ENCODE measurements around the gene SLC47A2. TPM values are rescaled to one million over a fixed set of nuclear protein-coding genes. Genes with fewer than 3 reads are reported as not detected.
A peak's percentile ranks its signal among the peaks of the same experiment; 100 is the strongest.
"Not testable (repeated sequence)": the region's sequence is repeated elsewhere in the genome, so short reads cannot be mapped to it uniquely, and the experiment has no call there.

Gene SLC47A2, protein sequence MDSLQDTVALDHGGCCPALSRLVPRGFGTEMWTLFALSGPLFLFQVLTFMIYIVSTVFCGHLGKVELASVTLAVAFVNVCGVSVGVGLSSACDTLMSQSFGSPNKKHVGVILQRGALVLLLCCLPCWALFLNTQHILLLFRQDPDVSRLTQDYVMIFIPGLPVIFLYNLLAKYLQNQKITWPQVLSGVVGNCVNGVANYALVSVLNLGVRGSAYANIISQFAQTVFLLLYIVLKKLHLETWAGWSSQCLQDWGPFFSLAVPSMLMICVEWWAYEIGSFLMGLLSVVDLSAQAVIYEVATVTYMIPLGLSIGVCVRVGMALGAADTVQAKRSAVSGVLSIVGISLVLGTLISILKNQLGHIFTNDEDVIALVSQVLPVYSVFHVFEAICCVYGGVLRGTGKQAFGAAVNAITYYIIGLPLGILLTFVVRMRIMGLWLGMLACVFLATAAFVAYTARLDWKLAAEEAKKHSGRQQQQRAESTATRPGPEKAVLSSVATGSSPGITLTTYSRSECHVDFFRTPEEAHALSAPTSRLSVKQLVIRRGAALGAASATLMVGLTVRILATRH
- polyA plus RNA-seq (ENCODE audit: low read depth in 6 of 6): not detected

DNA sequence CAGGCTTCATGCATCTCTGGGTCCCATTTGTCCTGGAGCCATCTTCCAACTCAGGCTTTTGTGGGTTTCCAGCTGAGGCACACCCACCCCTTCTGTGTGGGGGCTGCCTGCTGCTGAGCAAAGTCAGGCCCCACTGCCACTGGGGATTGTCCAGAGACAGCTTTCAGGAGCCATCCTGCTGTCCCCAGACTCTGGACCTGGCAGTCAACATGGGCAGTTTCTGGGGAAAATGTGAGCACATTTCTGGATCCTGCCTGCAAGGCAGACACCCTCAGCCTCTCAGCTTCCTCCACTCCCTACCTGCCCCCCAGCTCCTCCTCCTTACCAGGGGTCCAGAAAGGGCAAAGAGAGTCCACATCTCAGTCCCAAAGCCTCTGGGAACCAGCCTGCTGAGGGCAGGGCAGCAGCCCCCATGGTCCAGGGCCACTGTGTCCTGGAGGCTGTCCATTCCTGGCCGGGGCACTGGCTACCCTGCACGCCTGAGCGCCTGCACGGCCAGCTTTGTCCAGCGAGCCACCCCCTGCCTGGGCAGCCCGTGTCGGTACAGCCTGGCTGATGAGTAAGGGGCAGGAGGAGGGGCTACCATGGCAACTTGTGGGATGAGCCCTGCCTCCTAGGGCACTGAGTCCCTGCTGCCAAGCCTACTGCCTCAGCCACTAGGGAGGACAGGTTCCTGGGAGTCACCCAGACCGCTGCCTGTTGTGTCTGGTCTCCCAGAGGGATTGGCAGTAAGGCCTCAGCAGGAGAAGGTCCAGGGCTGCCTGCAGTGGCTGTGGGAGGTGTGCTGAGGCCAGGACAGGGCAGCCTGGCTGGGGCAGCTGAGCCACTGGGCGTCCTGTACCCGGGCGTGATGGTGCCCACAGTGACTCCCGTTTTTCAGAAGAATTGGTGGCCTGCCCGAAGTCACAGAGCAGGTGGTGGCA lies at the start of gene SLC47A2:
Gene SLC47A2, minus strand, starts transcription at position 477 of the 923 bp plus-strand sequence. Its CDS starts 29 bp downstream, at position 448.
- peaks cover 0 to 17% (median 13%) of the 10 kb centered on the region in 3 donors for H3K27me3 Mint-ChIP-seq
- peaks cover 0 to 3% (median 0%) of the 10 kb centered on the region in 3 donors for H3K4me1 Mint-ChIP-seq
- H3K27ac Mint-ChIP-seq: no peak within 1 kb of the TSS
- ATAC-seq (ENCODE audit: low read depth in 2 of 2) (no peak), DNase-seq (no peak)
- no peak within 1 kb of the TSS for H3K4me3 Mint-ChIP-seq
- H3K9me3 Mint-ChIP-seq: no peaks in the 10 kb centered on the region
- no peaks in the 10 kb centered on the region for H3K36me3 Mint-ChIP-seq

DNA sequence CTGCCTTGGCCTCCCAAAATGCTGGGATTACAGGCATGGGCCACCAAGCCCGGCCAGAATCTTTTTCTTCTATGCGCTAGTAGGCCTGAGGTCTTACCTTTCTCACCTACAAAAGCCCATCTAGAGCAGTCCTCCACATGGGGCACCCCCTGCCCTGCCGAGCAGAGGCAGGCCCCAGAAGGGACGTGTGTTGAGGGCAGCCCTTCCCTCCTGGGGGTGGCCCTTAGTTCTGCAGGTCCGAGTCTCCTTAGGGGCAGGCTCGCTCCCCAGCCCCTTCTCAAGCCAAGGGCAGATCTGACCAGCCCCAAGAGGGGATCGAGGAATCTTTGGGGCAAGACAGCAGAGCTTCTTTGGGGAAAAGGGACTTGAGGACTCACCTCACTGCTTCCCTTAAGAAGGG lies 49.6 kb upstream of the SLC47A2 start:
- Mint-ChIP-seq H3K4me1 (peaks cover 0 to 5% (median 3%) of the 10 kb centered on the region in 3 donors), H3K4me3 (no peak overlapping the region), H3K9me3 (no peaks in the 10 kb centered on the region), H3K27ac (no peak overlapping the region), H3K36me3 (no peaks in the 10 kb centered on the region), H3K27me3 (peaks cover 11 to 44% (median 20%) of the 10 kb centered on the region in 3 donors)
- no peak for ATAC-seq (ENCODE audit: low read depth in 2 of 2)
- no peak for DNase-seq

DNA sequence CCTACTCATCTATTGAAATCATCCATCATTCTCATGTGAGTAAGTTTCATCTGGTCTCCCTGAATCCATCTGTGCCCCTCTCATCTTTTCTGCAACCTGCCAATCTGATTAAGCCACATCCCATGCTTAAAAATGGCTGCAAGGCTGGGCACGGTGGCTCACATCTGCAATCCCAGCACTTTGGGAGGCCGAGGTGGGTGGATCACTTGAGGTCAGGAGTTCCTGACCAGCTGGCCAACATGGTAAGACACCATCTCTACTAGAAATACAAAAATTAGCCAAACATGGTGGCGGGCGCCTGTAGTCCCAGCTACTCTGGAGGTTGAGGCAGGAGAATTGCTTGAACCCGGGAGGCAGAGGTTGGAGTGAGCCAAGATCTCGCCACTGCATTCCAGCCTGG lies 47.6 kb upstream of the SLC47A2 start:
- not testable (repeated sequence) for ATAC-seq (ENCODE audit: low read depth in 2 of 2); H3K27ac Mint-ChIP-seq; H3K36me3 Mint-ChIP-seq; H3K9me3 Mint-ChIP-seq; DNase-seq; H3K4me3 Mint-ChIP-seq; H3K4me1 Mint-ChIP-seq
- H3K27me3 Mint-ChIP-seq: peaks cover 11 to 59% (median 32%) of the 10 kb centered on the region in 3 donors

DNA sequence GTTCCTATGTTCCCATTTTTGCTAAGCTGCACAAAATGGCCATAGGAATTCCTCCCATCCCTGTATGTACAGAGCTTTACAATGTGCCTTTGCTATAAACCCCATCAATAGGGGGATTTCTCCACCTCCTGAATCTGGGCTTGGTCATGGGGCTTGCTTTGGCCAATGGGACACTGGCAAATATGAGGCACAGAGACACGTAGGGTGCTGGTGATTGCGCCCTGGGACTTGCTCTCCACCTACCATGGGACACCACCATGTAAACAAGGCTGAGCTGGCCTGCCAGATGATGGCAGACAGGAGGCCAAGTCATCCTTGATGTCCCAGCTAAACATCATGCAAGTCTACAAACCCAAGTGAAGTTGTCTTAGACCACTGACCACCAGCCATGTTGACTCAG lies 47.0 kb upstream of the SLC47A2 start:
- Mint-ChIP-seq H3K27ac (no peak overlapping the region), H3K36me3 (no peaks in the 10 kb centered on the region), H3K4me1 (peaks cover 0 to 7% (median 7%) of the 10 kb centered on the region in 3 donors), H3K9me3 (no peaks in the 10 kb centered on the region), H3K4me3 (no peak overlapping the region), H3K27me3 (peaks cover 11 to 62% (median 32%) of the 10 kb centered on the region in 3 donors)
- no peak for ATAC-seq (ENCODE audit: low read depth in 2 of 2)
- no peak for DNase-seq

DNA sequence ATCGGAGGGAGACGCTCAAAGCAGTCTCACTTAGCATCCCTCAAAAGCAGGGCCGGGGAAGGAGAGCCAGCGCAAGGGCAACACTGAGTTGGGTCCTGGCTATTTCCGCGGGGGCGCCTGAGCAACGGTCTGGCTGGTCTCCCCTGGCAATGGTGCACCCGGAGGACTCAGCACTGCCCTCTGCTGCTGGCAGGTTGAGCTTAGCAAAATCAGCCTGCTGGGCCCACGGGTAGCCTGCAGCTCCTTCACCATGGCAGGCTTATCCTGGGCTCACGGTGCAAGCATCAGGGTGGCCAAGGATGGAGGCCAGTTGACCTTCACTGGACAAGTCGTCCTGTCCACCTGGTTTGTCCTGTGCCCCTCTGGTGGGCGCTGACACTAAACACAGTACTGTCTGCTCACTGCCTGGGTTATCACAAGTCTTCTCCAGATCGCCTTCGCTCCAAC lies 46.2 kb upstream of the SLC47A2 start:
- no peaks in the 10 kb centered on the region for H3K36me3 Mint-ChIP-seq
- H3K9me3 Mint-ChIP-seq: no peaks in the 10 kb centered on the region
- no peak overlapping the region for H3K27ac Mint-ChIP-seq
- peaks cover 0 to 7% (median 7%) of the 10 kb centered on the region in 3 donors for H3K4me1 Mint-ChIP-seq
- H3K27me3 Mint-ChIP-seq: peaks cover 11 to 62% (median 32%) of the 10 kb centered on the region in 3 donors
- no peak overlapping the region for H3K4me3 Mint-ChIP-seq
- DNase-seq (peak; percentile 52), ATAC-seq (ENCODE audit: low read depth in 2 of 2) (peak; percentile 62 to 77)

DNA sequence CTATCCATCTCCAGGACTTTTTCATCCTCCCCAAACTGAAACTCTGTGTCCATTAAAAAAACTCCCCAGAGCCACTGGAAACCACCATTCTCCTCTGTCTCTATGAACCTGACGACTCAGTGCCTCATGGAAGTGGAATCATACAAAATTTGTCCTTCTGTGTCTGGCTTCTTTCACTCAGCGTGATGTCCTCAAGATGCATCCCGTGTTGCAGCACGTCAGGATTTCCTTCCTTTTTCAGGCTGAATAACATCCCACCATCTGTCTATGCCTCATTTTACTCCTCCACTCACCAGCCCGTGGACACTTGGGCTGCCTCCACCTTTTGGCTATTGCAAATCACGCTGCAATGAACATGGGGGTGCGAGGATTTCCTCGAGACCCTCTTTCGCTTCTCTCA lies 44.4 kb upstream of the SLC47A2 start:
- Mint-ChIP-seq H3K4me3 (peak overlapping the region in 1 of 8 donors; percentile 10), H3K4me1 (peaks cover 7 to 18% (median 15%) of the 10 kb centered on the region in 3 donors)

DNA sequence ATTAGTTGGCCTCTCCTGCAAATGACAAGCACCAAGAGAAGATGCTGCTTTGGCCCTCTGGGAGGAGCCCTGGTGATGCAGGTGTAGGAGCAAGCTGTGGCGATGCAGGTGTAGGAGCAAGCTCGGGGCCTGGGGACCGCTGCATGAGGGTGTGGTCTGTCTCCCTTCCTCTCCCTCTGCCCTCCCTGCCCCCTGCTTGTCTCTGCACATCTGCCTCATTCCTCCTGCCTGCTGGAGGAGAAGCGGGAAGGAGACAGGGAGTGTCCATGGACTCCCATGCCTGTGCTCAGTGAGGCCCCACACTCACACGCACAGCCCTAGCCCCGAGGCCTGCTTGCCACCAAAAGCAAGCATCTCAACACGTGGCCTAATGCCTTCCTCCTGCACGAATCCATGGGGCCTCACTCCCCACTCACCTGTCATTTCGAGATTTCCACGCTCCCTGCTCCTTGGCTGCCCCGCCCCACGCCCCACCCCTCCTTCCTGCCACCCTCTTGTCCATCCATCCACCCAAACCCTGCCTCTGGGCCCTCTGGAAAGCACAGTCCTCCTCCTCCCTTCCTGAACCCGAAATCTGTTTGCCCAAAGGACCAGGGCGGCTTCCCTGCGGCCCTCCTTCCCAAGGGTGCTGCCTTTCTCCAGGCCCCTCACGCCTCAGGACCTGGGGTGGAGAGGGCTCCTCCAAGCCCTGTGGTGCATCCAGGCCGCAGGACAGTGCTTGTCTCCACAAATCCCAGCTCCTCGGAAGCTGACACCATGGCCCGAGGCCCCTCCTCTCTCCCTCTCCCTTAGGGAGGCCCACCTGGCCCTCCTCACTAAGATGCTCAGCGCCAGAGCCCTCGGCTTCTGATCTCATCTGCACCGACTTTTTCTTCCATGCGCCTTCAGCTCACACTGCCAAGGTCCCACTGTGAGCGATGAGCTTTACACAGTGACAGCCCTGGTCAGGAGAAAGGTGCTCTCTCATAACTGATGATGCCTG lies 43.5 kb upstream of the SLC47A2 start:
- Mint-ChIP-seq H3K4me3 (no peak overlapping the region), H3K36me3 (no peaks in the 10 kb centered on the region), H3K27me3 (peaks cover 7 to 49% (median 32%) of the 10 kb centered on the region in 3 donors), H3K27ac (no peak overlapping the region), H3K9me3 (no peaks in the 10 kb centered on the region), H3K4me1 (peaks cover 15 to 27% (median 22%) of the 10 kb centered on the region in 3 donors)
- DNase-seq: no peak
- ATAC-seq (ENCODE audit: low read depth in 2 of 2): no peak

More for the DNA sequence above, 44.4 kb upstream of the SLC47A2 start:
- Mint-ChIP-seq H3K27ac (no peak overlapping the region), H3K9me3 (no peaks in the 10 kb centered on the region), H3K36me3 (no peaks in the 10 kb centered on the region), H3K27me3 (peaks cover 11 to 54% (median 32%) of the 10 kb centered on the region in 3 donors)
- ATAC-seq (ENCODE audit: low read depth in 2 of 2) (no peak), DNase-seq (no peak)

DNA sequence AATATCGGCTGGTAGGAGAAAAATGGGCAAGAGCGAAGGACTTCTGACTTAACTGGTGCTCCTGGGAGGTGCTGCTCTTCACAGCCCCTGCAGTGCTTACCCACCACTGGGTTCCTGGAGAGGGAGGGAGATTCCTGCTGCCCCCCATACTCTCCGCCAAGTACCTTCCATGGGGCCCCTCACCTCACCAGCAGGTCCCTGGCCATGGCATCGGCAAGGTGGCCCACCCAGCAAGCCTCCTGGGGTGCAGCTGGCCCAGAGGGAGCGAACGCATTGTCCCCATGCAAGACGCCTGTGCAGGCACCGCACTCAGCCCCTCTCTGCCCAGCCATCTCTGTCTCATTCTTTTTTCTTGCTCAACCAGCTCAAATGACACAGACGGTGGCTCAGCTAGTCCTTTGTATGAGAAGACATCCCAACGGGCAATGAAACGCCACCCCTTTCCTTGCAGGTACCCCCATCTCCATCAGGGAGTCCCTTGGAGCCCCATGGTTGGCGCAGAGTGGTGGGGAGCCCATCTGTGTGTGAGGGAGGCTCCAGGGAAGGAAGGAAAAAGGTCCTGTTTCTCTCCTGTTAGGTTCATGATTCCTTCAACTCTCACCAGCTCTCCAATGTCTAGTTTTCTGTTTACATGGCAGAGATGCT lies 41.3 kb upstream of the SLC47A2 start:
- Mint-ChIP-seq H3K27me3 (peaks cover 0 to 29% (median 16%) of the 10 kb centered on the region in 3 donors), H3K27ac (no peak overlapping the region), H3K9me3 (no peaks in the 10 kb centered on the region), H3K4me3 (no peak overlapping the region), H3K36me3 (no peaks in the 10 kb centered on the region), H3K4me1 (peaks cover 23 to 42% (median 26%) of the 10 kb centered on the region in 3 donors)
- DNase-seq: no peak
- ATAC-seq (ENCODE audit: low read depth in 2 of 2): no peak

DNA sequence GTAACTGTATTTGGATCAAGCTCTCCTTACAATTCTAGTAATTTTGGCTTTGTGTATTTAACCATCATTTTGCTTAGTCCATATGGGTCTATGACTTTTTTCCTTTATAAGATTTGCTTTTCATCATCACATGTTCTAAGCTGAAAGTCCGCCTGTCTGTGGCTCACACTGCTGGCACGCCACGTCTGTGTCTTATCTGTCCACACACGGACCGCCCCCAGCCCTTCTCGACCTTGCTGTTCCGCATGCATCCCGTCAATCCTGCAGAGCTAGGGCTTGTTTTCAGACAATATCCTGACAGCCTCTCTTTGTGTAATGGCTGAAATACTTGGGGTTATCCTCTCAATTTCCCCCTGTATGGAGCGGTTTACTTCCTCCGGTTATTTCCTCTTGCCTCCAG lies 40.2 kb upstream of the SLC47A2 start:
- Mint-ChIP-seq H3K4me1 (peaks cover 23 to 39% (median 26%) of the 10 kb centered on the region in 3 donors), H3K27me3 (peaks cover 0 to 22% (median 14%) of the 10 kb centered on the region in 3 donors), H3K36me3 (no peaks in the 10 kb centered on the region), H3K9me3 (no peaks in the 10 kb centered on the region), H3K4me3 (peak overlapping the region in 1 of 8 donors; percentile 48), H3K27ac (peak overlapping the region in 3 of 6 donors; percentile 19 to 57 (median 33))
- DNase-seq (no peak), ATAC-seq (ENCODE audit: low read depth in 2 of 2) (no peak)

DNA sequence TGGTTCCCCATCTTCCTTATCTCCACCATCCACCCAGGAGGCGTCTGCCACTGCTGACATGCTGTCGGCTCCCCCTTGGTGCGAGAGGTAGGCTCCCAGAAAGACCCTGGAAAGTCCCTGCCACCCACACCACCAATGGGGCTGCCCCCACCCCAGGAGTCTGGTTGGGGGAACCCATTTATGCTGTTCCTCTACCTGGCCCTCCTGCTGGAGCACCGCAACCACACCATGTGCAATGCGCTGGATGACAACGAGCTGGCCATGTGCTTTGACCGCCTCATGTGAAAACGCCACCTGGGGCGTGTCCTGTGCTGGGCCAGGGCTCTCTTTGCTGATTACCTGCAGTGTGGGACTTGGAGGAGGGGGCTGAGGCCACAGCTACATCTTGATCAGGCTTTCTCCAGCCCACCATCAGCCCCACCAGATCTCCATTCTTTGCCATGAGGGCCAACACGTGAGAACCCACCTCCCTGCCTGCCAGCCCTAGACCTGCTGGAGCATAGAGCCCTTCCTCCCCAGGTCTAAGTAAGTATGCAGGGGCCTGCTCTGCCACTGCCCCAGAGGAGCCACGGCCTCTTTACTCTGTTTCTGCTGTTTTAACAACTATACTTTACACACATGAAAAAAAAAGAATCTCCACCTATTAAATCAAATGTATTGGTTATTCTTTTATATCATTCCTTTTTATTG lies 39.6 kb upstream of the SLC47A2 start:
- ATAC-seq (ENCODE audit: low read depth in 2 of 2) (peak; percentile 66 to 68), DNase-seq (peak; percentile 29)
- Mint-ChIP-seq H3K4me1 (peaks cover 23 to 39% (median 26%) of the 10 kb centered on the region in 3 donors), H3K9me3 (no peaks in the 10 kb centered on the region), H3K27me3 (peaks cover 5 to 22% (median 17%) of the 10 kb centered on the region in 3 donors), H3K4me3 (peak overlapping the region in 3 of 8 donors; percentile 48 to 79 (median 65)), H3K36me3 (no peaks in the 10 kb centered on the region), H3K27ac (peak overlapping the region in 3 of 6 donors; percentile 57 to 93 (median 80))

DNA sequence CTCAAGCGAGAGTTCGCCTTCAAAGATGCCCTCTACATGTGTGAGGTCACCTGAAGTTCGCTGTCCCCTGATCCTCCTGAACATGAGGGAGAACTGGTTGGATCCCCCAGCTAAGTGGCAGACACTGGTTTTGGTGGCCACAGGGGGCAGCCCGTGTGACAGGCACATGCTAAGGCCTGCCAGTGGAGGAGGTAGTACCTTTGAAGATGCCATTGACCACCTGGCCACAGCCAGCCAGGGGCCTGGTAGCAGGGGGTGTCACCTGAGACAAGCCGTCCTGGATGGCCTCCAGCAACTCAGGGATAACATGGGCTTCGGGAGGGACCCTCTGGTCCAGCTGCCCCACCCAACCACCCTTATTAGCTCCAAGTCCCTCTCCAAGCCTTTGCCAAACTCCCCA lies 39.0 kb upstream of the SLC47A2 start:
- ATAC-seq (ENCODE audit: low read depth in 2 of 2): no peak
- Mint-ChIP-seq H3K9me3 (no peaks in the 10 kb centered on the region), H3K4me3 (peak overlapping the region in 4 of 8 donors; percentile 50 to 79 (median 68)), H3K36me3 (no peaks in the 10 kb centered on the region), H3K4me1 (peaks cover 23 to 39% (median 26%) of the 10 kb centered on the region in 3 donors), H3K27me3 (peaks cover 9 to 20% (median 17%) of the 10 kb centered on the region in 3 donors), H3K27ac (peak overlapping the region in 3 of 6 donors; percentile 57 to 93 (median 86))
- no peak for DNase-seq
